SJCRH30 (cell line): Measurements from ENCODE around the gene SRGAP2. TPM values are rescaled to one million over a fixed set of nuclear protein-coding genes. Genes with fewer than 3 reads are reported as not detected.
"Not testable (repeated sequence)": the region's sequence is repeated elsewhere in the genome, so short reads cannot be mapped to it uniquely, and the experiment has no call there.

Source experiments
- DNase-seq, 2 experiments: peaks; one replicate each; pipeline ENCODE4 v3.0.0-alpha.2; 2015 to 2020
- H3K27ac ChIP-seq: fragments of 250-450 bp; sonication (Bioruptor Pico); 2 replicates; pipeline ENCODE4 v1.5.1; 2020; ENCODE audit warnings: mild to moderate bottlenecking, moderate library complexity
- H3K27me3 ChIP-seq: fragments of 250-450 bp; sonication (Bioruptor Pico); 2 replicates; pipeline ENCODE4 v1.5.1; 2020; ENCODE audit warnings: mild to moderate bottlenecking, moderate library complexity
- H3K36me3 ChIP-seq: fragments of 250-450 bp; sonication (Bioruptor Pico); 2 replicates; pipeline ENCODE4 v1.5.1; 2020; ENCODE audit warnings: mild to moderate bottlenecking, moderate library complexity
- H3K4me1 ChIP-seq: fragments of 250-450 bp; sonication (Bioruptor Pico); 2 replicates; pipeline ENCODE4 v1.5.1; 2020; ENCODE audit warnings: mild to moderate bottlenecking, moderate library complexity
- H3K4me3 ChIP-seq: fragments of 250-450 bp; sonication (Bioruptor Pico); 2 replicates; pipeline ENCODE4 v1.5.1; 2020; ENCODE audit warnings: mild to moderate bottlenecking, moderate library complexity
- H3K9me3 ChIP-seq: fragments of 250-450 bp; sonication (Bioruptor Pico); replicated peaks from 2 replicates; pipeline ENCODE4 v1.5.1; 2020; ENCODE audit warnings: mild to moderate bottlenecking, moderate library complexity
- total RNA-seq: library from RNA; depleted of rRNA; stranded (reverse); fragments of >200 nt; shearing (Covaris generic); gene quantifications from 2 replicates; pipeline ENCODE4 v1.2.3, GENCODE V29; 2014

Gene SRGAP2
- total RNA-seq, 1 experiment from 2014 or later, result 67.7 TPM

DNA sequence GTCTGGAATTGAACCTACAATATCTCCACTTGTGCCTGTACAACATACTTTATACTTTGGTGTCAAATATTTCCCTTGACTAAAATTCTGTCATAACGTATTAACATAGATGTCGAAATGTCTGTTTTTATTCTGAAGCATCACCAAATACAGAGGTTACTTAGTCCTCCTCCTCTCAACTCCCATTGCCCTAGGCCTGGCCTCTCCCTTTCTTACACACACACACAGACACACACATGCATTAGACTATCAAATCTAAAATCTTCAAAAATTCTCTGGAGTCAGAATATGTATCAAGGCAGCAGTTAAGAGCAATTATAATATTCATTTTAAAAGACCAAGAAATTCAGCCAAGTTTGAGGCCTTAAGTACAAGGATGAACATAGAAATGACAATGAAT, 8.2 kb upstream of the SRGAP2 start:
- not testable (repeated sequence) for H3K9me3 ChIP-seq, H3K27me3 ChIP-seq, H3K4me1 ChIP-seq, H3K36me3 ChIP-seq, DNase-seq, H3K4me3 ChIP-seq, H3K27ac ChIP-seq

DNA sequence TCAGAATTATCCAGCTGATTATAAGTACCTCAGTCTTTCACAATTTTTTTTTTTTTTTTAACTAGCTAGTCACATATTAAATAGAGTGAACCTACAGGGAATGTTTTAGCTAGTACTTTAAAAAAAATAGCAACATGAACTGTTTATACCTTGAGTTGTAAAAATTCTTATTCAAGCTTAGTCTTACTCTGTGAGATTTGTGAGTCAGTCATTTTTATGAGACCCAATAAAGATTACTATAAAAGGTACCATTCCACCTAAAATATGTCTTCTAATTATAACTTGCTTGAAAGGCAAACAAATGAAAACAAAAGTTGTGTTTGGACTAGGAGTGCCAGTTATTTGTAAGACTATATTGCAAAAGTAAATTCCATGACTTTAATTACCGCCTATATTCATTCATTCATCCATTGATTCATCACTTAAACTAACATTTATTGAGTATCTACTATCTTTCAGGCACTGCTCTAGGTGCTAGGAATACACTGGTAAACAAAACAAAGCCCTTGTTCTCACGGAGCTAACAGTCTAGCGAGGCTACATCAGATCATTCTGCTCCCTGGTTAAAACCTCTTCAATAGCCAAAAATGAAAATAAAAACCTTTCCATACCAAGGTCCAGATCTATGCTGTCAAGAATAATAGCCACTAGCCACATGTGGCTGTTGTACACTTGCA, 6.5 kb upstream of the SRGAP2 start:
- H3K4me3 ChIP-seq, H3K9me3 ChIP-seq, H3K36me3 ChIP-seq, H3K27ac ChIP-seq, H3K27me3 ChIP-seq, H3K4me1 ChIP-seq, DNase-seq: not testable (repeated sequence)

DNA sequence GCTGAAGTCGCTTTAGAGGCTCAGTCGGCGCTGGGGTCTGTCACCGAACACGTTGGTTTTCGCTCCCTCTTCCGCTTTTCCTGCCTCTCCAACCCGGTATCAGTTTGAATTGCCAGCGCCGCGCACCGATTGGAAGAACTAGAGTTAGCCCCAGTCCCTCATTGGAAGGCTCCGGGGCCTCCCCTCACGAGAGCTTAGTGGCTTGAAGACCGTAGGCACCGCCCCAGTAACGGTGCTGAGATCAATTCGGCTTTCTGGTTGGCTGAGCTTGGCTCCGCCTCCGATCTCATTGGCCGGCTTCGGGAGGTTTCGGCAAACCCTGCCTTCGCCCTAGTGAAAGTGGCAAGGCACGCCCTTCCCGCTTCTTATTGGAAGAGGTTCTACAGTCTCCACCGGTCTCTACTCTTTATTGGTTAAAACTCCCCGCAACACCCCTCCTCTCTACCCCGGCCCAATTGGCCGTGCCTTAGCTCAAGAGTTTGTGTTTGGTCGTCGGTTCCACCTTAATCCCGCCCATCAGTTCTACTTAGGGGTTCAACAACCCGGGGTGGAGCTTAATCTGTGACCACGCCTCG, 465 bp upstream of the SRGAP2 start, which contains the start of gene FAM72A:
Gene FAM72A (minus strand): TSS at position 51 of the 575 bp plus-strand sequence. CDS start 814 bp downstream, outside the sequence.
- H3K36me3 ChIP-seq, H3K9me3 ChIP-seq, H3K27ac ChIP-seq, H3K27me3 ChIP-seq, H3K4me1 ChIP-seq: not testable (repeated sequence)
- DNase-seq, result peak; percentile 99 to 100
- H3K4me3 ChIP-seq, result peak within 1 kb of the TSS; percentile 44

DNA sequence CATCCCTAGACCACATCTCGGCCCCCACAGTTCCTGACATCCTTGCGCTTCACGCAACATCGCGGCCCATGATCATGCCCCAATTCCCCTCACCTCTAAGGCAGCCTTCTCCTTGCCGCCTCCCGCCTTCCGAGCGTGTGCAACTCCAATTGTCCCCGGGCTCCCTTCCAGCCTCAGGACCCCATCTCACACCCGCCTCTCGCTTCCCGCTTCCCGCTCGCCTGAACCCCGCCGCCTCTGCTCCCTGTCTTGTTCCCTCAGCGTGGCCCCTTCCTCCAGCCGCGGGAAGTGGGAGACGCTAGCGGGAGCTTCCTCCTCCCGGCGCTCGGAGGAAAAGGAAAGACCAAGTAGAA, 794 bp downstream of the SRGAP2 start:
- H3K27ac ChIP-seq, H3K4me1 ChIP-seq, H3K36me3 ChIP-seq, H3K27me3 ChIP-seq, H3K9me3 ChIP-seq, H3K4me3 ChIP-seq: not testable (repeated sequence)
- DNase-seq, result peak in 1 of 2 experiments; percentile 24

DNA sequence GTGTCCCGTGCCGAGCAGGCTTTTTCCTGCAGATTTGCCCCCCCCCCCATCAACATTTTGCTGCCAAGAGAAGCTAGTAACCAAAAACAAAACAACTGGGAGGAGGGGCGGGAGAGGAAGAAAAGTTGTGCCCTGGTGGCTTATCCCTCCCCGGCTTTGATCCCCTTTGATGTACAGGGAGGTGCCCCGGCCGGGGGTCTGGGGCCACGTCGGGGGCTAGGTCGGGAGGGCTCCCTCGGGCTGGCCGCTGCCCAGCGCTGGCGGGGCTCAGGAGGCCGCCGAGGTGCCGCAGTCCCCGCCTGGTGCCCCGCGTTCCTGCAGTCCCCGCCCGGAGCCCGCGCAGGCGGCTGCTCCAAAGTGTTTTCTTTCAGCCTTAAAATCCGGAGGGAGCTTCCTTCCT, 1.5 kb downstream of the SRGAP2 start:
- not testable (repeated sequence) for H3K27ac ChIP-seq, H3K36me3 ChIP-seq, H3K4me1 ChIP-seq, H3K9me3 ChIP-seq, H3K27me3 ChIP-seq
- DNase-seq, result peak; percentile 4 to 6
- H3K4me3 ChIP-seq, result peak overlapping the region; percentile 68

DNA sequence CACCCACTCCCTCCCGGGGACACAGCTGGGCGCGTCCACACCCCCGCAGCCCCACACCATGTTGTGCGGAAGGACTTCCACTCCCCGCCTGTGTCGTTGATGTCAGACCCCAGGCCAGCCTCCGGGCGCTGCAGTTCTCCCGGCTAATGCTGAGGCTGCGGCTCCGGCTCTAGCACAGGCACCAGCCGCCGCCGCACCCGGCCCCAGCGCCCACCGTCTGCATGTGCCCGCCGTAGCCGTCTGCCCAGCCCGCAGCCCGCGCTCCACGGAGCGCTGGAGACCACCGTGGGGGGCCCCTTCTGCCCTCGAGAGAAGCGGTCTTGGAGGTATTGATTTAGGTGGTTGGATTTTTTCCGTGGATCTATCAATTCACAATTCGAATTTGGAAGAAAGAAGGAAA, 2.2 kb downstream of the SRGAP2 start:
- H3K27me3 ChIP-seq, H3K4me3 ChIP-seq, H3K27ac ChIP-seq, H3K9me3 ChIP-seq, H3K36me3 ChIP-seq, H3K4me1 ChIP-seq: not testable (repeated sequence)
- DNase-seq, result peak in 1 of 2 experiments; percentile 14

DNA sequence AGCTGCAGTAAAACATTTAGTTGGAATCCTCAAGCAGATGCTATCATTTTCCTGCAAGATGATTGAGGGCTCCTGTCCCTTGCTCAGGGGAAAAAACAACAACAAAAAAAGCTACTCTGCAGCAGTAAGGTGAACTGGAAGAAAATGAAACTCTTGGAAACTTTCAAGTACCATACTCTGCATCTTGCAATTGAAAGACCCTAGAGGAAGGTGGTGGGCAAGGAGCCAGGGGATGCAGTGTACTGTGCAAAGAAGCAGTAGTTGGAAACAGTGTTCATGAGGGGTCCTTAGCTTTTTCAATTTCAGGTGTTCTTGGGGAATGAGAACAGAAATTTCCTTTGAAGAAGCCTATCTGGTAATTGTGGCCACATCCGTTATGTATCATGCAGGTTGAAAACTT, 7.5 kb downstream of the SRGAP2 start:
- DNase-seq, H3K9me3 ChIP-seq, H3K27ac ChIP-seq: not testable (repeated sequence)

DNA sequence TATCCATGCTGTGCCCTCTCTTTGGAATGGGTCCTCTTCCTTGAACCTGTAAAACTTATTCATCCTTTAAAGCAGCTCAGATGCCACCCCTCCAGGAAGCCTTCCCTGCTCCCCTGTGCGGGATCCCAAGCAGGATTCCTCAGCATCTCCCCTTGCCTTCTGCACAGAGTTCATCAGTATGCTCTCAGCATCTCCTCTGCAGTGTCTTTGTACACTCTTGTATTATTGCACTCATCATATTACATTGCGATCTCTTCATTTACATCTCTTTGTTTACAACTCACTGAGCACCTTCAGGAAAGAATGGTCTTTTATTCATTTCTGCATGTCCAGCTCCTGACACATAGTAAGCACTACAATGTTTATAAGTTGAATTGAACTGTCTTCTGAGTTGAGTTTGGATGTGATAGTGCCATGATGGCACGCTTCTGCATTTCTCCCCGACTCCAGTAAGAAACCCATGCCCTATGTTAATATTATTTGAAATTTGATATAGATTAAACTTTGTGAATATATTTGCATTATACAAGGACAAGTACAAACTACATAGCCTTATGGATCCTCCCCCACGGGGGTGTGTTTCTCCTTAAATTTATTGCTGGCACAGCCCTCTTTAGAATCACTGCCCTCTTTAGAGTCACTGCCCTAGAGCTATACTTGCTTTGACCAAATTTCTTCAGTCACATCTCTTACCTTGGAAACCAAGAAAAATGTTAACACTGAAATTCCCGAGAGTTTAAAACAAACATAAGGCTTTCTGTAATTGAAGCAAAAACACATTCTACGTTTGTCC, 12.5 kb downstream of the SRGAP2 start:
- not testable (repeated sequence) for H3K4me1 ChIP-seq, H3K4me3 ChIP-seq, H3K27me3 ChIP-seq, H3K36me3 ChIP-seq, H3K9me3 ChIP-seq, DNase-seq, H3K27ac ChIP-seq

More for the DNA sequence above, 7.5 kb downstream of the SRGAP2 start:
- H3K4me1 ChIP-seq, H3K27me3 ChIP-seq, H3K4me3 ChIP-seq, H3K36me3 ChIP-seq: not testable (repeated sequence)

DNA sequence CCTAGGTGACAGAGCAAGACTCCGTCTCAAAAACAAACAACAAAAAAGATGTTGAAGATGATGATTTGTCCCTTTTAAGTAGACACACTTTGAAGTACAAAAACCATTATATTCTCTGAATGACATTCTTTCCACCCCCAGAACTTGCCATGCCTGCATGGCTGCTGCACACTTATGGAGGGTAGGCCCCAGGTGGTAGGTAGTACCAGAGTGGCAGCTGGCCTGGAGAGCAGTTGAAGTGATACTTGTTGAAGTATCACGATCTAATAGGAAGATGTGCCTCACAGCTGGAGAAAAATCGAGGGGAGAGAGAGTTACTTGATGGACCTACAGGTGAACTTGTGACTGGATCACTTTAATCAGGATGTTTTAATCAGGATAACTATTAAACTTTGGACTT, 14.9 kb downstream of the SRGAP2 start:
- H3K27ac ChIP-seq, H3K27me3 ChIP-seq, DNase-seq, H3K9me3 ChIP-seq, H3K4me3 ChIP-seq, H3K4me1 ChIP-seq, H3K36me3 ChIP-seq: not testable (repeated sequence)

DNA sequence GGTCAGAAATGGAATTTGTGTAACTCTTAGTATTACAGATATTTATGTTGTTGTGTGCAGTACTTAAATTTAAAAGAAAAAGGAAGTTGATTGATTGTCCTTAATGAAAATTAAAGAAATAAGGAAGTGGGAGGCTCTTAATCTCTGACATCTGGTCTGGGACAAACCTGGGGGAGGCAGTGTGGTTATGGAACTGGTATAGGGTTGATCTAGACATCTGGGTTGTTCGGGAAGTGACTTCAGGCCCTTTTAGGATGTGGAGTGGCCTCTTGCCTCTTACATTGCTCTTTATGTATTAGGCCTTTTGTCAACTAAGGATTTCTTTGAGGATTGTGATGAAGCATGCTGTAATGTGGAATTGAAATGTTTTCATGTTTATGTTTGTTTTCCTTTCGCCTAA, 15.4 kb downstream of the SRGAP2 start:
- H3K27me3 ChIP-seq, H3K4me3 ChIP-seq, DNase-seq, H3K36me3 ChIP-seq, H3K27ac ChIP-seq, H3K4me1 ChIP-seq, H3K9me3 ChIP-seq: not testable (repeated sequence)

DNA sequence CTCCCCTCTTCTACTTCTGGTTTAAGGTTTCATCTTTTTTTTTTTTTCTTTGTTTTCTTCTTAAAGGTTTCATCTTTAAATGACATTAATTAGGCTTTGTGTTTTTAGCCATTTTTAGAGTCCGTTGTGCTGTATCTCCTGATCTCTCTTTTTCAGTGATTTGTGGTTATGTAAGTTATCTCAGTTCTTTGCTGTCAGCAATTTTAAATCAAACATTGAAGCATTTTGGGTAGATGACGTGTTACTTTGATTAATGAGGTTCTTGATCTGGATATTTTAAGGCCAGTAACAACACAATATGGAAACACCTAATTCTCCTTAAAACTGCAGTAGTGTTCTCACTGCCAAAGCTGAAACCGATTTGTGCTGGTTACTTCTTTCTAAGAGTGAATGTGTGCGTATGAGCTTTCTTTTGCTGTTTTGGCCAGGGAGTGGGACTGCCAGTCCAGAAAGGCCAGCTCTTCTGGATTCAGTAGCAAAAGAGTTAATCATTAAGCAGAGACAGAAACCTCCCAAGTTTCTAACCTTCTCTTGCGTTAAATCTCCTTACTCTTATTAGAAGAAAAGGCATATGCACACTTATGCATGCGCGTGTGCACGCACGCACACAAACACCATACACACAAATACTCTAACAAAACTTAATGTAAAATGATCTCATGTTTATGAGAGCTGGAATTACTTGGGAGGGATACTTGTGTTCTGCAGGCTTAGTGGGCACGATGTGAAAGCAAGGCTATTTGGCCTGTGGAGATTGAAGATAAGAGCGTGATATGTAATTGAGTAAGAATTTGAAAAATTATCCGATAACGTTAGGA, 16.4 kb downstream of the SRGAP2 start:
- H3K27me3 ChIP-seq, H3K4me3 ChIP-seq, DNase-seq, H3K9me3 ChIP-seq, H3K36me3 ChIP-seq, H3K4me1 ChIP-seq, H3K27ac ChIP-seq: not testable (repeated sequence)

DNA sequence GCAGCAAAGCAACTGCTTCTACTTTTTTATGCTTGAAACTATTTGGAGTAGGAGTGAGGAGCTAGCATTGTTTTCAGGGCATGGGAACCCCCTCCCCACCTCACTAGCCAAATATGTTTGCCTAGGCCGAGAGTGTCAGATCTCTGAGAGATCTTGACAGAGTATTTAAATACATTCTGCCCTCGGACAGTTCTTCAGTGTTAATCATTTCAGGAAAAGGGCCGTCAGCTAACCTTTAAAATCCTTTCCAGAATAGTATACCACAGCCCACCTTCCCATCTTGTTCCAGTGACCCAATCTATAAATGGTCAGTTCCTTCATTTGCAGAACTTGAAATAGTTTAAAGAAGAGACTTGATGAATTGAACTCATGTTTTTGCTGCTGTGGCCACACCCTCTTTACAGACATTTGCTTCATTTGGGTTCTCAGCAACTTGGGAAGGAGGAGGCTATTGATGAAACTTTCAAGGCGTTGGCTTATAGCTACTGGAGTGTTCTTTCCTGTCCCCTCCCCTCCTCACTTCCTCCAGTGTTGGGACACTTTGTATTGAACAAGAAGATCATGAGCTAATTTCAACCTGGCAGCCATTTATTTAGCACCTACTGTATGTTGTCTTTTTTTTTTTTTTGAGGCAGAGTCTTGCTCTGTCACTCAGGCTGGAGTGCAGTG, 17.1 kb downstream of the SRGAP2 start:
- not testable (repeated sequence) for DNase-seq, H3K27me3 ChIP-seq, H3K36me3 ChIP-seq, H3K9me3 ChIP-seq, H3K27ac ChIP-seq, H3K4me3 ChIP-seq, H3K4me1 ChIP-seq

DNA sequence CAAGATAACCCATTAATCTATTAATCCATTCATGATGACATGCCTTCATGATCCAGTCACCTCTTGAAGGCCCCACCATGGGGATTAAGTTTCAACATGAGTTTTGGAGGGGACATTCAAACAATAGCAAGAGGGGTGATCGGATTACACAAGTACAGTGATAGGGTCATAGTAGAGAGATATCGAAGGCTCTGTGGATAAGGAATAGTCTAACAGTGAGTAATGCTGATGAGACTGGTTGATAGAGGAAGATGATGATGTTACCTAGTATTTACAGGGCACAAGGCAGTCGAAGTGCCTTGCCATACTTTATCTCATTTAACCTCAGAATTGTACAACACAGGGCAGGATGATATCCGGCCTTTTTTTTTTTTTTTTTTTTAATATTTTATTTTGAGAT, 18.2 kb downstream of the SRGAP2 start:
- H3K27ac ChIP-seq, H3K27me3 ChIP-seq, H3K4me1 ChIP-seq, DNase-seq, H3K9me3 ChIP-seq, H3K4me3 ChIP-seq, H3K36me3 ChIP-seq: not testable (repeated sequence)

DNA sequence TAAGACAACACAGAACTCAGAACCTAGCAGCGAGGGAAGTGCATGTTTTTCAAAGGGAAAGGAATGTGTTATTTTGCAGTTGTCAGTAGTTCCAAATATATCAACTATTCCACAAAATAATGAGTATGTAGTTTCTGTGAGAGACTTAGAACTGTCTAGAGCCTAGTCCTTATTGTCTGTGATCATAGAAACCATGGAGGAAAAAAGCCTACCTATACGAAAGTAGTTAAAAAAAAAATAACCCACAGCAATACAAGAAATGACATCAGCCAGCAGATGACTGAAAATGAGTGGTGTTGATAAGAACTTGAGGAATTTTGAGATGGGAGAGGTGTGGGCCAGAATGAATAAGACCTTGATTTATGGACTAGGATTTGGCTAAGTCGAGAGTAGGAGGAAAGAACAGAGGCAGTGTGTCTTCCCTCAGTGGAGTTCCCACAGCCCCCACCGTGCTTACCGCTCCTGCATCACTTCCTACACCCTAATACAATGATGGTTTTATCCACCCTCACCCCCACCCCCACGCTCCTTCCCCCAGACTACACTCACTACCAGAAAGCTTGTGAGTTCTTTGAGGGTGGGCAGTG, 20.9 kb downstream of the SRGAP2 start:
- not testable (repeated sequence) for H3K36me3 ChIP-seq, H3K4me1 ChIP-seq, DNase-seq, H3K27me3 ChIP-seq, H3K4me3 ChIP-seq, H3K9me3 ChIP-seq, H3K27ac ChIP-seq
